Measurements from ENCODE around the gene PLB1. TPM values are rescaled to one million over a fixed set of nuclear protein-coding genes. Genes with fewer than 3 reads are reported as not detected.

The PLB1 gene
- total RNA-seq, 4 donors from 2014 or later = 6.3 to 15.4 (median 10.9) TPM

- DNase-seq (ENCODE audit: low spot score) (no peak), ATAC-seq (ENCODE audit: low FRiP score) (peak; percentile 73)
- TF ChIP-seq CTCF (IDR thresholded peaks at IDR 0.05) = no peak
Observed at GRCh38 chr2:28621172-28622100, 125.6 kb downstream of the PLB1 start.

- TF ChIP-seq CTCF (IDR thresholded peaks at IDR 0.05) = no peak
- no peak for ATAC-seq (ENCODE audit: low FRiP score)
- no peak for DNase-seq (ENCODE audit: low spot score)
Observed at GRCh38 chr2:28622101-28622499, 126.2 kb downstream of the PLB1 start.

GRCh38 chr2:28623582-28624405, 127.9 kb downstream of the PLB1 start:
- no peak for ATAC-seq (ENCODE audit: low FRiP score)
- TF ChIP-seq CTCF (IDR thresholded peaks at IDR 0.05) = no peak
- DNase-seq (ENCODE audit: low spot score) = no peak

- DNase-seq (ENCODE audit: low spot score) = no peak
- ATAC-seq (ENCODE audit: low FRiP score) = no peak
- TF ChIP-seq CTCF (IDR thresholded peaks at IDR 0.05) = no peak
Observed at GRCh38 chr2:28624436-28624792, 128.6 kb downstream of the PLB1 start.

GRCh38 chr2:28624793-28625701, 129.2 kb downstream of the PLB1 start:
- TF ChIP-seq CTCF (IDR thresholded peaks at IDR 0.05) = no peak
- DNase-seq (ENCODE audit: low spot score) (no peak), ATAC-seq (ENCODE audit: low FRiP score) (no peak)

- ATAC-seq (ENCODE audit: low FRiP score) (no peak), DNase-seq (ENCODE audit: low spot score) (no peak)
- no peak for TF ChIP-seq CTCF (IDR thresholded peaks at IDR 0.05)
Observed at GRCh38 chr2:28626376-28626775, 130.5 kb downstream of the PLB1 start.

Measured in omental fat pad (tissue), 4 donors.